Neural cell (in vitro differentiated cells): ENCODE results near the gene ITPR3.

Experiments used
- EP300 ChIP-seq: fragments of 450-650 bp; conservative IDR thresholded peaks from 2 replicates; pipeline ENCODE4 v1.6.1; 2014; ENCODE audit warnings: antibody characterized with exemption, mild to moderate bottlenecking, moderate library complexity; ENCODE audit not compliant: poor library complexity, severe bottlenecking
- MXI1 ChIP-seq: fragments of 450-650 bp; conservative IDR thresholded peaks from 2 replicates; pipeline ENCODE4 v1.6.1; 2014; ENCODE audit warnings: antibody characterized with exemption, mild to moderate bottlenecking; ENCODE audit not compliant: poor library complexity, severe bottlenecking
- RAD21 ChIP-seq: fragments of 450-650 bp; conservative IDR thresholded peaks from 2 replicates; pipeline ENCODE4 v1.6.1; 2014; ENCODE audit warnings: antibody characterized with exemption, mild to moderate bottlenecking, moderate library complexity
- TAF1 ChIP-seq: IDR thresholded peaks from 2 replicates; pipeline ENCODE4 v1.6.1; 2012; ENCODE audit warnings: low read depth
- TF ChIP-seq, protein P1 (sequence below): fragments of 450-650 bp; IDR thresholded peaks from 2 replicates; pipeline ENCODE4 v1.5.1; 2014; ENCODE audit warnings: antibody characterized with exemption, mild to moderate bottlenecking, moderate library complexity; ENCODE audit not compliant: poor library complexity, severe bottlenecking

DNA sequence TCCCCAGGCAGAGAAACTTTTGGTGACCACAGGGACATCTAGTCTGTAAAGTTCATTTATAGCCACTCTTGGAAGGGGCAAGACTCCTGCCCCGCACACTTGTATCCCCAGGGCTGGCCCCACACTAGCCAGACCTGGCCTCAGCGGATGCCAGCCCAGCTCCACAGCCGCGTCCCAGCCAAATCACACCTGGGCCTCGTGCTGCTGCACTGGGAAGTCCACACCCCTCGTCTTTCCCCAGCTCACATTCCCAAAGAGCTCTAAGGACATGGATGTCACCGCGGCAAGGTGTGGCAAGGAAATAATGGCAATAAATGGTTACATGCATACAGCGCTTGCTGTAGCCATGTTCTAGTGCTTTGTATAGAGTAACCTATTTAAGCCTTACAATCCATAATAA lies 117.0 kb downstream of the ITPR3 start:
- TF ChIP-seq, protein P1, sequence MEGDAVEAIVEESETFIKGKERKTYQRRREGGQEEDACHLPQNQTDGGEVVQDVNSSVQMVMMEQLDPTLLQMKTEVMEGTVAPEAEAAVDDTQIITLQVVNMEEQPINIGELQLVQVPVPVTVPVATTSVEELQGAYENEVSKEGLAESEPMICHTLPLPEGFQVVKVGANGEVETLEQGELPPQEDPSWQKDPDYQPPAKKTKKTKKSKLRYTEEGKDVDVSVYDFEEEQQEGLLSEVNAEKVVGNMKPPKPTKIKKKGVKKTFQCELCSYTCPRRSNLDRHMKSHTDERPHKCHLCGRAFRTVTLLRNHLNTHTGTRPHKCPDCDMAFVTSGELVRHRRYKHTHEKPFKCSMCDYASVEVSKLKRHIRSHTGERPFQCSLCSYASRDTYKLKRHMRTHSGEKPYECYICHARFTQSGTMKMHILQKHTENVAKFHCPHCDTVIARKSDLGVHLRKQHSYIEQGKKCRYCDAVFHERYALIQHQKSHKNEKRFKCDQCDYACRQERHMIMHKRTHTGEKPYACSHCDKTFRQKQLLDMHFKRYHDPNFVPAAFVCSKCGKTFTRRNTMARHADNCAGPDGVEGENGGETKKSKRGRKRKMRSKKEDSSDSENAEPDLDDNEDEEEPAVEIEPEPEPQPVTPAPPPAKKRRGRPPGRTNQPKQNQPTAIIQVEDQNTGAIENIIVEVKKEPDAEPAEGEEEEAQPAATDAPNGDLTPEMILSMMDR = no peak
- TF ChIP-seq MXI1 = no peak
- TF ChIP-seq EP300 = no peak
- TF ChIP-seq RAD21 = no peak
- TF ChIP-seq TAF1 = no peak
